ENCODE results near the gene ARID3B.

Gene ARID3B

DNA sequence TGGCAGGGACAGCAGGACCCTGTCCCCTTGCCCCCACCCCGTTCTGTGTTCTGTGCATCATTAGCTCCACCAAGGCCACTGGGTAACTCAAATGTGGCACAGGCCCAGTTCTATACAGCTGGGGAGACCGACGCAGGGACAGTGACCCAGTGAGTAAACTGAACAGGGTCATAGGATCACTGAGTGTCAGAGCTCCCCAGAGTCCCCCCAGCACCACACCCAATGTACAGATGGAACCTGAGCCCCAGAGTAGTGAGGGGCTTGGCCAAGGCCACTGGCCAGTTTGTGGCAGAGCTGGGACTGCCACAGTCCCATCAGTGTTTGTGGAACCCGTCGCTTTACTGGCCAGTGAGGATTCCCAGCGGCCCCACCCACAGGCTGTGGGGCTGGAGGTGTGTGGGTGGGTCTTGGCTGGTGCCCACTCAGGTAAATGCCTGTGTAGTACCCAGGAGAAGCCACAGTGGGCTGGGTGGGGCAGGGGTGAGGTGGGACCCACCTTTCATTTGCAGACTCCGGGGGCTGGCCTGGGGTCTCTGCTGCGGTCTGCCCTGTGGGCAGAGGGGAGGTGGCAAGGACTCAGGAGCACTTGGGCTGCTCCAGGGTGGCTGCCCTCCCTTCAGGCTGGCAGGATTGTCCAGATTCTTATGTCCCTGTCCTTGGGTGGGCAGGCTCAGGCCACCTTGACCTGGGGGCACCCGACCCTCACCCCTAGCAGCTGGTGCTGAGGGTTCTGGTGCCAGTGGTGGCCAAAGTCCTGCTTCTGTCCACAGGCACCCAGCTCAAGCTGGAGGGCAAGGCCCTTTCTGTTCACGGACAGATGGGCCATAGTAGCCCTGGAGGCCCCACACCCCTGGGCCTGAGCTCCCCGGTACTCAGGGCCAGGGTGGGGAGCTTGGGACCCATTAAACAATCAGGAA is 63.0 kb downstream of the ARID3B start:
- DNase-seq (ENCODE audit: low spot score) (no peak), FAIRE-seq (no peak)

GRCh38 chr15:74604983-74605794 is 64.2 kb downstream of the ARID3B start:
- DNase-seq (ENCODE audit: low spot score) (no peak), FAIRE-seq (no peak)

GRCh38 chr15:74605795-74606150 is 64.8 kb downstream of the ARID3B start:
- FAIRE-seq = no peak
- no peak for DNase-seq (ENCODE audit: low spot score)

- no peak for DNase-seq (ENCODE audit: low spot score)
- FAIRE-seq = no peak
Measured at GRCh38 chr15:74608786-74609185, 67.8 kb downstream of the ARID3B start.

GRCh38 chr15:74609938-74610301 is 68.9 kb downstream of the ARID3B start:
- no peak for DNase-seq (ENCODE audit: low spot score)
- FAIRE-seq = no peak

GRCh38 chr15:74610302-74610951 is 69.4 kb downstream of the ARID3B start:
- DNase-seq (ENCODE audit: low spot score) (no peak), FAIRE-seq (no peak)

- DNase-seq (ENCODE audit: low spot score) = no peak
- no peak for FAIRE-seq
Measured at GRCh38 chr15:74611341-74611740, 70.3 kb downstream of the ARID3B start.

GRCh38 chr15:74611834-74612233 is 70.8 kb downstream of the ARID3B start:
- DNase-seq (ENCODE audit: low spot score) = no peak
- FAIRE-seq = no peak

- FAIRE-seq (no peak), DNase-seq (ENCODE audit: low spot score) (no peak)
Measured at GRCh38 chr15:74612677-74613076, 71.7 kb downstream of the ARID3B start.

- DNase-seq (ENCODE audit: low spot score) (no peak), FAIRE-seq (no peak)
Measured at GRCh38 chr15:74613089-74613952, 72.3 kb downstream of the ARID3B start.

- DNase-seq (ENCODE audit: low spot score) (peak; percentile 93), FAIRE-seq (no peak)
Measured at GRCh38 chr15:74613953-74614743, 73.1 kb downstream of the ARID3B start.

DNA sequence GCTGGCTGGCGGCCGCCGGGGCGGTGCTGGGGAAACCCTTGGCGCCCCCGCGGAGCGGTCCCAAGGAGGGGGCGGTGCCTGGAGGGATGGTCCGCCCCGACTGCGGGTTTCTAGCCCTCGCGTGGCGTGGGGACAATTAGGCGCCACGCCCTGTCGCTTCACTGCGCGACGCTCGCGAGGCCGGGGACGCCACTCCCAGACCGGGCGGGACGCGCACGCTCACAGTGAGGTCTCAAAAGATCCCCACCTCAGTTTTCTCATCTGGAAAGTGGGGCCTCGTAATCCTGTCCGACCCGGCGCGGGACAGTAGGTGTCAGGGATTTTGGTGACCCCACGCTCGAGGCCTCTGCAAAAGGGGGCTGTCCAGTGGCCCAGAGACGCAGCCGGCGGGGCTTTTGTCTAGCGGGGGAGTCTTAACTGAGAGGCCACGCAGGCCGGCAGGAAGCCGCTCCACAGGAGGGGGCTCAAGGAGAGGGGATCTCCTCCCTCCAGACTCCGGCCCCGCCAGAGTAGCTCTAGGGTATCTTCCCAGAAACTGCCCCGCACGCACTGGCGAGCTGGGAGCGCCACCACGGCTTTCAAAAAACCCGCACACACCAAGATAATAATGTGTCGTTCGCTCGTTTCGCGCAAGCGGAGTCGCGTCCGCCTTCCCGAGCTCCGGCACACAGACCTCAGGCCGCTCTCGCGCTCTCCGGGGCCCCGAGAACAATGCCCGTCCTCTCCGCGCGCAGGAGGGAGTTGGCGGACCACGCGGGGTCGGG is 73.9 kb downstream of the ARID3B start:
- DNase-seq (ENCODE audit: low spot score) (peak; percentile 15), FAIRE-seq (no peak)

DNA sequence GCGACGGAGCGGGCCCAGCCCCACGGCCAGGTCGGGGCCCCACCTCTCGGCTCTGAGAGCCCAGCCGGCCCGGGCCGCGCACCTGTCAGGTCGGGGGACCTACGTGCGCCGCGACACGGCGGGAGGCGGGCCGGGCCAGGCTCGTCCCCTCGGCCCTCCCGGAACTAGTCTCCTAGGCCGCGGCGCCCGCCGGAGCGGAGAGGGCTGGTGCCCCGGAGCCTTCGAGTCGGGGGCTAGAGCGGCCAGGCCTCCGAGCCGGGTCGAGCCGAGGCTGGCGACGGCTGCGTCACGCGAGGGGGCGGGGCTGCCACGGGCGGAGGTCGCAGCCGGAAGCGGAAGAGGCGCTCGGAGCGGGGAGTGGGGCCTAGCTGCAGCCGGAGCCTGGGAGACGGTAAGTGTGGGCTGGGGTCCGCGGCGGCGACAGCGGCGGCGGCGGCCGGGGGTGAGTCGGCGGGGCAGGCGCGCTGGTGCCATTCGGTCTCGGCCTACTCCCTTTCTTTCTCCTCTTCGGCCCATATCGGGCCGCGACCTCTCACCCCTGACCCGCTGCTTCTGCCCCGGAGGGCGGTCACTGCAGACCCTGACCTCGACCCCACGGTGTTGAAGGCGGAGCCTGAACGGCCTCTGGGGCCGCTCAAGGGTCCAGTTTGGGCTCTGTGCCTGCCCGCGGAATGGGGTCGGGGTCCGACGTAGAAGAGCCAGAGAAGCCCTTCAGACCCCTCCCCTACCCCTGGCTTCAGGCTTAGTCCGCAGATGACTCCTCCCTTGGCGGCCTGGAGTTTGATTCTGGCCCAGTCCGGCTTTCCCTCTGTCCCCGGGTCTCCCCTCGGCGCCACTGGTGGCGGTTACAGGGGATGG is 74.7 kb downstream of the ARID3B start, which contains the start of gene CLK3:
TSS of gene CLK3 (plus strand) at position 329 of the 858 bp plus-strand sequence. CDS start 3,361 bp downstream, outside the sequence.
- peak; percentile 95 for DNase-seq (ENCODE audit: low spot score)
- no peak for FAIRE-seq

GRCh38 chr15:74616366-74616939 is 75.4 kb downstream of the ARID3B start:
- DNase-seq (ENCODE audit: low spot score) (no peak), FAIRE-seq (no peak)

GRCh38 chr15:74616996-74617395 is 76.0 kb downstream of the ARID3B start:
- DNase-seq (ENCODE audit: low spot score) (no peak), FAIRE-seq (no peak)

DNA sequence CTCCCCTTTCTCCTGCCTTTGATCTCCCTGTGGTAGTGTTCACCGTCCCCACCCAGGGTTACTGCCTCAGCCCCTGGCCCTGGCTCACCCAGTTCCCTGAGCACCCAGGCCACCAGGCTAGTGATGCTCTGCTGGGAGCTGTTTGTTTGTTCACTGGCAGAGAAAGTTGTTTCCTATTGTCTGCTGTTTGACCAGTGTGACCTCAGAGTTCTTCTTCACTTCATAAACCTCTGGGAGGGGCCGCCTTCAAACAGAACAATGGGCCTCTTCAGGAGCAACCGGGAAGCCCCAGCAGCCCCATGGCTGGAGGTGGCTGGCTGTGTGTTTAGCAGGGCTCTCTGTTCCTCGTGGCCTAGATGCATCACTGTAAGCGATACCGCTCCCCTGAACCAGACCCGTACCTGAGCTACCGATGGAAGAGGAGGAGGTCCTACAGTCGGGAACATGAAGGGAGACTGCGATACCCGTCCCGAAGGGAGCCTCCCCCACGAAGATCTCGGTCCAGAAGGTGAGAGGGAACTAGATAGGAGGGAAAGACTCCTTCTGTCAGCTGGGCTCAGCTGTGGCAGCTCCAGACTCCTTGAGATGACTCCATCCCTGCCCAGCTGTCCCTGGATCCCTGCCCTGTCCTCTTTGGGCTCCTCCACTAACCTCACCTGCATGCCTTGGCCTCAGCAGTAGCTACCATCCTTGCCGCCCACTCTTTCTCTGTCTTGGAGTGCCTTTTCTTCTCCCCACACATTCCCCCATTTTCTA is 78.0 kb downstream of the ARID3B start:
- DNase-seq (ENCODE audit: low spot score) (no peak), FAIRE-seq (no peak)

DNA sequence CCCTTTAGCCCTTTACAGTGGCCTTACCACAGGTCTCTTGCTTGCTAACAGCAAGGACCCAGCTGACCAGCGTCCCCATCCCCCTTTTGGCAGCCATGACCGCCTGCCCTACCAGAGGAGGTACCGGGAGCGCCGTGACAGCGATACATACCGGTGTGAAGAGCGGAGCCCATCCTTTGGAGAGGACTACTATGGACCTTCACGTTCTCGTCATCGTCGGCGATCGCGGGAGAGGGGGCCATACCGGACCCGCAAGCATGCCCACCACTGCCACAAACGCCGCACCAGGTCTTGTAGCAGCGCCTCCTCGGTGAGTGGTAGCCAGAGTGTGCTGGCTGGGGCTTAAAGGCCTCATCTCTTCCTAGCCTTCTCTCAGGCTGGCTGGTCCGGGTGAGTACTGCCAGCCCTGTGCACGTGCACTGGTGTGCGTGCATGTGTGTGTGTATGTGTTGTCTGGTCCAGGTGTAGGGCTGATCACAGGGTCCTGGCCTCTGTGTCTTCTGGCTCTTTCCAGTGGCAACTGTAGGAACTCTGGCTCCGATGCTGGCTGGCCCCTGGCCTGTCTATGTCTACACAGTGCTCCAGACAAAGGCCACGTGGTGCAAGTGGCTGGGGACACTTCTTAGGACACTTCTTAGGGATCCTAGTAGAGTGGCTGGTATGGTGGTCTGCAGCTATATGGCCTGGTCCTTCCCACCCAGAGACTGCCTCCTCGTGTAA is 79.1 kb downstream of the ARID3B start:
- FAIRE-seq = no peak

More for the DNA sequence above, 79.1 kb downstream of the ARID3B start:
- DNase-seq (ENCODE audit: low spot score) = no peak

Measured in urothelium cell line (cell line).